ENCODE measurements around the gene DAAM1. TPM values are rescaled to one million over a fixed set of nuclear protein-coding genes. Genes with fewer than 3 reads are reported as not detected.

DAAM1 gene
- total RNA-seq, 1 donor, result 19.5 TPM

DNA sequence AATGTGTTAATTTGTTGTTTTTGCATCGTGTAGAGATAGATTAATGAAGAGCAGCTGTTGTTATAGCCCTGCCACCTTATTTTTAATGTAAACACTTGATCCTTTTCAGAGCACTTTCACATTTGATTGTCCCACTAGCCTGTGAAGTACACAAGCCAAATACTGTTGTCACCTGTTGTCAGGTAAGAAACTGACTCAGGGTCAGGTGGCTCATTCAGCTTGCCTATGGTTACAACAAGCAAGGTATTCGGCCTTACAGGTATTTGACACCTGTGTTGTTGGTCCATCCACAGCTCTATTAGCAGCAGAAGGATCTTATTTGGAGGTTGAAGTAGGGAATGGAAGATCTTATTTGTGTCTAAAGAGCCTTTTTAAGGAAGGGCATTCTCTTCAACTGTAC is 167.8 kb downstream of the DAAM1 start:
- Histone ChIP-seq H4K20me1 (ENCODE audit: insufficient read depth, low read length) (no peaks in the 10 kb centered on the region), H3K27ac (ENCODE audit: low read depth, low read length) (no peak overlapping the region), H3K4me3 (ENCODE audit: insufficient read depth, low read length) (no peak overlapping the region), H3K4me1 (ENCODE audit: insufficient read depth, low read length) (peaks cover 18% of the 10 kb centered on the region), H3K27me3 (ENCODE audit: insufficient read depth, low read length) (no peaks in the 10 kb centered on the region), H2AFZ (ENCODE audit: low read length) (no peak overlapping the region), H3K36me3 (ENCODE audit: insufficient read depth, low read length) (peaks cover 26% of the 10 kb centered on the region), H3K79me2 (ENCODE audit: insufficient read depth, low read length) (no peaks in the 10 kb centered on the region), H3K9me3 (ENCODE audit: low read depth, low read length) (no peaks in the 10 kb centered on the region), H3K4me2 (ENCODE audit: insufficient read depth, low read length) (no peak overlapping the region)
- TF ChIP-seq CTCF (IDR thresholded peaks at IDR 0.05; ENCODE audit: extremely low read depth, low read depth, low read length), result no peak
- DNase-seq (ENCODE audit: insufficient read length, low spot score, missing footprints), result no peak

DNA sequence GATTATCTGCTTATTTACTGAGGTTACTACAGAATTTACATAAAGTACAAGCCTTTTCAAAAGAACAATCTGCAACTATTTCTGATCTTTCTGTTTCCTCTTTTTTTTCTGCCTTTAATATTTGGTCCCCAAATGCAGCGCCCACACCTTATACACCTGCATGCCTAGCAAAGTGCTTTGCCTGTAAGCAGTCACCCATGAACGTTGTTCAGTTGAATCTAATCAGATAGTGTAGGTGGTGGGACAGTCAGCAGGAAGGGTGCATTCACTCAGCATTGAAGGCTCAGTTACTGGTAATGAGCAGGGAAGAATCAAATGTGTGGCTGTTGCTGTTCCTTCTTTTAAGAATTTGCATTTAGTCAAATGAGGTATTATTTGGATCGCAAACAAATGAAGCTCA is 168.3 kb downstream of the DAAM1 start:
- H3K9me3 ChIP-seq (ENCODE audit: low read depth, low read length), result no peaks in the 10 kb centered on the region
- TF ChIP-seq CTCF (IDR thresholded peaks at IDR 0.05; ENCODE audit: extremely low read depth, low read depth, low read length), result no peak
- H3K79me2 ChIP-seq (ENCODE audit: insufficient read depth, low read length), result no peaks in the 10 kb centered on the region
- no peak overlapping the region for H3K4me3 ChIP-seq (ENCODE audit: insufficient read depth, low read length)
- H4K20me1 ChIP-seq (ENCODE audit: insufficient read depth, low read length), result no peaks in the 10 kb centered on the region
- no peaks in the 10 kb centered on the region for H3K27me3 ChIP-seq (ENCODE audit: insufficient read depth, low read length)
- no peak overlapping the region for H3K27ac ChIP-seq (ENCODE audit: low read depth, low read length)
- H3K4me2 ChIP-seq (ENCODE audit: insufficient read depth, low read length), result no peak overlapping the region
- H3K4me1 ChIP-seq (ENCODE audit: insufficient read depth, low read length), result peaks cover 21% of the 10 kb centered on the region
- DNase-seq (ENCODE audit: insufficient read length, low spot score, missing footprints), result no peak
- peaks cover 26% of the 10 kb centered on the region for H3K36me3 ChIP-seq (ENCODE audit: insufficient read depth, low read length)
- H2AFZ ChIP-seq (ENCODE audit: low read length), result no peak overlapping the region

DNA sequence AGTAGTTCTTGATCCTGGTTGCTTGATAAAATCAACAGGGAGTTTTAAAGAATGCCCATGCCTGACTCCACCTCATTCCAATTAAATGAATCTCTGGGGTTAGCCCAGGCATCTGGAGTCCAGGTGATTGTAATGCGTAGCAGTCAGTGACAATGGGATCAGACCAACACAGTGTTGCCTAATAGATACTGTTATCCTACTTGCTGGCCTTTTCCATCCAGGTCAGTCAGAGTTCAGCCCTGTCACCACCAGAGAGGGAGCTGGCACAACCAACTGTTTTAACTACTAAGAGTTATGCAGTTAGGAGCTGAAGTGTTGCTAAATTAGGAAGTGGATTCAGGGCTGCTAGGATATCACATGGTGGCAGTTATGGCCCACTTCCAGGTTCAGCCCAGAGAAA is 169.6 kb downstream of the DAAM1 start:
- no peaks in the 10 kb centered on the region for H3K79me2 ChIP-seq (ENCODE audit: insufficient read depth, low read length)
- DNase-seq (ENCODE audit: insufficient read length, low spot score, missing footprints), result peak; percentile 30
- TF ChIP-seq CTCF (IDR thresholded peaks at IDR 0.05; ENCODE audit: extremely low read depth, low read depth, low read length), result no peak
- no peak overlapping the region for H3K4me2 ChIP-seq (ENCODE audit: insufficient read depth, low read length)
- no peak overlapping the region for H3K4me3 ChIP-seq (ENCODE audit: insufficient read depth, low read length)
- peaks cover 26% of the 10 kb centered on the region for H3K36me3 ChIP-seq (ENCODE audit: insufficient read depth, low read length)
- no peak overlapping the region for H2AFZ ChIP-seq (ENCODE audit: low read length)
- no peaks in the 10 kb centered on the region for H4K20me1 ChIP-seq (ENCODE audit: insufficient read depth, low read length)
- no peaks in the 10 kb centered on the region for H3K27me3 ChIP-seq (ENCODE audit: insufficient read depth, low read length)
- H3K4me1 ChIP-seq (ENCODE audit: insufficient read depth, low read length), result peaks cover 32% of the 10 kb centered on the region
- H3K27ac ChIP-seq (ENCODE audit: low read depth, low read length), result peak overlapping the region; percentile 5
- no peaks in the 10 kb centered on the region for H3K9me3 ChIP-seq (ENCODE audit: low read depth, low read length)

- H3K9me3 ChIP-seq (ENCODE audit: low read depth, low read length), result no peaks in the 10 kb centered on the region
- peak overlapping the region; percentile 5 for H3K27ac ChIP-seq (ENCODE audit: low read depth, low read length)
- DNase-seq (ENCODE audit: insufficient read length, low spot score, missing footprints), result no peak
- peaks cover 23% of the 10 kb centered on the region for H3K36me3 ChIP-seq (ENCODE audit: insufficient read depth, low read length)
- H3K4me2 ChIP-seq (ENCODE audit: insufficient read depth, low read length), result no peak overlapping the region
- no peak overlapping the region for H3K4me3 ChIP-seq (ENCODE audit: insufficient read depth, low read length)
- H3K4me1 ChIP-seq (ENCODE audit: insufficient read depth, low read length), result peaks cover 39% of the 10 kb centered on the region
- TF ChIP-seq CTCF (IDR thresholded peaks at IDR 0.05; ENCODE audit: extremely low read depth, low read depth, low read length), result no peak
- H3K27me3 ChIP-seq (ENCODE audit: insufficient read depth, low read length), result no peaks in the 10 kb centered on the region
- no peaks in the 10 kb centered on the region for H3K79me2 ChIP-seq (ENCODE audit: insufficient read depth, low read length)
- H2AFZ ChIP-seq (ENCODE audit: low read length), result no peak overlapping the region
- H4K20me1 ChIP-seq (ENCODE audit: insufficient read depth, low read length), result no peaks in the 10 kb centered on the region
Observed at GRCh38 chr14:59358784-59359183, 170.3 kb downstream of the DAAM1 start.

Measured in osteoblast (primary cell).